ENCODE data around the gene DDR2. TPM values are rescaled to one million over a fixed set of nuclear protein-coding genes. Genes with fewer than 3 reads are reported as not detected.
"Not testable (repeated sequence)": the region's sequence is repeated elsewhere in the genome, so short reads cannot be mapped to it uniquely, and the experiment has no call there.

DDR2 gene
- 143 TPM for polyA plus RNA-seq (2013, experiment 1 of 2; ENCODE audit: insufficient read length)
- polyA plus RNA-seq (2013, experiment 2 of 2; ENCODE audit: insufficient read length): 130 TPM

GRCh38 chr1:162632217-162632666 is at the start of gene DDR2:
DDR2 (plus strand) TSS chr1:162632464; CDS start chr1:162719064, 86,600 bp downstream.
- DNase-seq: peak; percentile 99

- not testable (repeated sequence) for DNase-seq
Observed at GRCh38 chr1:162582901-162583300, 49.4 kb upstream of the DDR2 start.

- DNase-seq: not testable (repeated sequence)
Observed at GRCh38 chr1:162585101-162585500, 47.2 kb upstream of the DDR2 start.

GRCh38 chr1:162587347-162587746 is 44.9 kb upstream of the DDR2 start:
- DNase-seq: no peak

- no peak for DNase-seq
Observed at GRCh38 chr1:162587761-162588260, 44.5 kb upstream of the DDR2 start.

- DNase-seq: no peak
Observed at GRCh38 chr1:162590101-162590500, 42.2 kb upstream of the DDR2 start.

- DNase-seq: no peak
Observed at GRCh38 chr1:162590686-162591085, 41.6 kb upstream of the DDR2 start.

- no peak for DNase-seq
Observed at GRCh38 chr1:162596514-162597170, 35.6 kb upstream of the DDR2 start.

- no peak for DNase-seq
Observed at GRCh38 chr1:162599451-162599850, 32.8 kb upstream of the DDR2 start.

- DNase-seq: not testable (repeated sequence)
Observed at GRCh38 chr1:162603117-162603516, 29.1 kb upstream of the DDR2 start.

- DNase-seq: peak; percentile 93
Observed at GRCh38 chr1:162605225-162605927, 26.9 kb upstream of the DDR2 start.

- DNase-seq: no peak
Observed at GRCh38 chr1:162609306-162609705, 23.0 kb upstream of the DDR2 start.

- DNase-seq: peak; percentile 43
Observed at GRCh38 chr1:162612606-162613400, 19.5 kb upstream of the DDR2 start.

- DNase-seq: no peak
Observed at GRCh38 chr1:162616848-162617247, 15.4 kb upstream of the DDR2 start.

- no peak for DNase-seq
Observed at GRCh38 chr1:162617513-162617912, 14.8 kb upstream of the DDR2 start.

GRCh38 chr1:162619076-162619475 is 13.2 kb upstream of the DDR2 start:
- DNase-seq: no peak

- DNase-seq: no peak
Observed at GRCh38 chr1:162621256-162621655, 11.0 kb upstream of the DDR2 start.

- no peak for DNase-seq
Observed at GRCh38 chr1:162625679-162626078, 6.6 kb upstream of the DDR2 start.

GRCh38 chr1:162626094-162626493 is 6.2 kb upstream of the DDR2 start:
- peak; percentile 28 for DNase-seq

GRCh38 chr1:162626761-162627160 is 5.5 kb upstream of the DDR2 start:
- DNase-seq: no peak

GRCh38 chr1:162627662-162628296 is 4.5 kb upstream of the DDR2 start:
- DNase-seq: peak; percentile 47

- peak; percentile 82 for DNase-seq
Observed at GRCh38 chr1:162629077-162629627, 3.1 kb upstream of the DDR2 start.
